ENCODE results near the gene PRG2.

PRG2 gene

GRCh38 chr11:57377107-57377506 lies 13.3 kb downstream of the PRG2 start:
- no peaks in the 10 kb centered on the region for H3K36me3 ChIP-seq (replicated peaks)
- no peaks in the 10 kb centered on the region for H3K27me3 ChIP-seq (ENCODE audit: low read depth)
- no peaks in the 10 kb centered on the region for H3K4me1 ChIP-seq
- in situ Hi-C loops (cut with MboI; ENCODE audit: low sequenced_read_pairs) = no loop called here
- no peaks in the 10 kb centered on the region for H3K9me3 ChIP-seq
- DNase-seq (ENCODE audit: low spot score in 2 of 2) = no peak
- no peak overlapping the region for H3K4me3 ChIP-seq

DNA sequence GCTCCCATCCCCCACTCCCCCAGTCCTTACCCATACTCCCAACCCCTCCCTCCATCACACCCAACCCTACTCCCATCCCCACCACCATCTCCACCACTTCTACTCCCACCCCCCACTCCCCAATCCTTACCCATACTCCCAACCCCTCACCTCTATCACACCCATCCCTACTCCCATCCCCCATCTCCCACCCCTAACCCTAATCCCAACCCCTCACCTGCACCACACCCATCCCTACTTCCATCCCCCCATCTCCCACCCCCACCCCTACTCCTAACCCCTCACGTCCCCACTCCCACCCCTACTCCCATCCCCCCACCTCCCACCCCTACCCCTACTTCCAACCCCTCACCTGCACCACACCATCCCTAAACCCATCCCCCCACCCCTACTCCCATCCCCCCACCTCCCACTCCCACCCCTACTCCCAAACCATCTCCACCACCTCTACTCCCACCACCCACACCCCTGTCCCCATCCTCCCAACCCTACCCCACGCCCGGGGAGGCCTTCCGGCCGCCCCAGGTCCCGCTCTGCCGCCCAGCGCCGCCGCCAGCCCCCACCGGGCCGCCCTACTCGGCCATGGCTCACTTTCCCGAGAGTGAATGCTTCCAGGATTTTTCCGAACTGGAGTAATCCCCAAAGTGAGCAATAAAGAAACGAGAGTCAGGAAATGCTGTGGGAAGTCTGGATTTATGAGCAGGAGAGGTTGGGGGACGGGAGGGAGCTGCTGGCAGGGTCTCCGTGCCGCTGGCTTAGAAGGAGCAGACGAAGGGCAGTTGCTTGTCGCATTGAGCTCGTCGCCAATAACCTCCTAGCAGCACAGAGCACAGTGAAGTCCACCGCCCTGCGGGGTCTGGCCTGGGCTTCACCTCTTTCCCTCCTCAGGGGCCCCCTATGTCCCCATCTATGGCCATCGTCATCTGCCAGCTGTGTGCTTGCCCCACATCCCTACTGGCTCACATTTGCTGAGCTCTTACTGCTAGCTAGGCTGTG lies 14.1 kb downstream of the PRG2 start:
- no peaks in the 10 kb centered on the region for H3K36me3 ChIP-seq (replicated peaks)
- H3K9me3 ChIP-seq = no peaks in the 10 kb centered on the region
- H3K4me3 ChIP-seq = no peak overlapping the region
- no peaks in the 10 kb centered on the region for H3K27me3 ChIP-seq (ENCODE audit: low read depth)
- no peak for DNase-seq (ENCODE audit: low spot score in 2 of 2)
- in situ Hi-C loops (cut with MboI; ENCODE audit: low sequenced_read_pairs) = no loop called here
- no peaks in the 10 kb centered on the region for H3K4me1 ChIP-seq

DNA sequence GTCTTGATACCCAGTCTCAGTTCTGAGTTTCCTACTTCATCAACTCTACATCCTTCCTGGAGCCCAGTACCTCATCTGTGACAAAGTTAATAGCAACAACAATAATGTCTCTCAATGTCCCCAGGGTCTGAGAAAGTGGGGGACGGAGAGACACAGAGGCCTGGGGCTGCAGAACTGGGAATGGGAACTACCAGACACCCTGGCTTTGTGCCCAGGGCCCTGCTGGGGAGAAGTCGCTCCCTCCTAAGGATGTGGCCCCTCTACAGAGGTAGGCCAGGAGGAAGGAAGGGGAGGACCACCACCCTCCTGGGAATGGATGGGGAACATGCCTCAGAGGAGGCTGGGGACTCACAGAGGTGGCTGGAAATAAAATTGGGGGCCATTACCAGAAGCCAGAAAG lies 15.0 kb downstream of the PRG2 start:
- Histone ChIP-seq H3K4me1 (no peaks in the 10 kb centered on the region), H3K27me3 (ENCODE audit: low read depth) (no peaks in the 10 kb centered on the region), H3K36me3 (replicated peaks) (no peaks in the 10 kb centered on the region), H3K9me3 (no peaks in the 10 kb centered on the region), H3K4me3 (no peak overlapping the region)
- in situ Hi-C loops (cut with MboI; ENCODE audit: low sequenced_read_pairs) = no loop called here
- DNase-seq (ENCODE audit: low spot score in 2 of 2) = no peak

DNA sequence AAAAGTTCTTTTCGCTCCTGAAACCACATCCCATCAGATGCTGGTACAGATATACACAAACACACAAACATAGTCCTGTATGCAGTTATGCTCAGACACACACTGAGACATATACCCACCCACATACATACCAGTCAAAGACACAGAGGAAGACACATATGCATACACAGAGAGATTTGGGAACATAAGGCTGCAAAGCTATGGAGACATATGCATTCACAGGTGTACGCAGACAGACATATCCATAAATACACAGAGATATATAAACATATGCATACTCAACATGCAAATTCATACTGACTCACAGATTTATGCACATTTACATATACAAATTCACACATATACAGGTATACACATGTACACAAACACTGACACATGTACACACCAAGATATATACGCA lies 15.5 kb downstream of the PRG2 start:
- DNase-seq (ENCODE audit: low spot score in 2 of 2) = no peak
- in situ Hi-C loops (cut with MboI; ENCODE audit: low sequenced_read_pairs) = loop anchor here (25.0 kb wide), 1 partner anchor 1137 kb away; the partner anchor contains the start of gene OR5B21
- Histone ChIP-seq H3K27me3 (ENCODE audit: low read depth) (no peaks in the 10 kb centered on the region), H3K9me3 (no peaks in the 10 kb centered on the region), H3K4me1 (no peaks in the 10 kb centered on the region), H3K36me3 (replicated peaks) (no peaks in the 10 kb centered on the region), H3K4me3 (no peak overlapping the region)

DNA sequence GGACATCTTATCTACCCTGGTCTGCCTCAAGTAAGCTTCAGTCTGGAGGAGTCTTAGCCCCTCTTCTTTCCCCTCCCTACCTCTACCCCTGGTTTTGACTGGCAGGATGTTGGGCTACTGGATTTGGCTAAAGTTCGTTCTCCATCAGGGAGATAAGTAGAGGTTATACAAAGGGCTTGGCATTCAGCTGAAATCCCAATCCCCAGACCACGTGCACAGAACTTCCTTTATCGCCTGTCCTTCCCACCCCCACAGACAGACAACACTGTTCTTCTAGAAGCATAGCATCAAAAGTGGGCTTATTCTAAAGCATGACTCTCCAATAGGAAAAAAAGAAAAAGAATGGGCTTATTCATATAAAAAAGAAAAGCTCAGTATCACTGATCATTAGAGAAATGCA lies 17.3 kb downstream of the PRG2 start:
- in situ Hi-C loops (cut with MboI; ENCODE audit: low sequenced_read_pairs) = loop anchor here (25.0 kb wide), 1 partner anchor 1139 kb away; the partner anchor contains the start of gene OR5B21
- no peaks in the 10 kb centered on the region for H3K27me3 ChIP-seq (ENCODE audit: low read depth)
- no peaks in the 10 kb centered on the region for H3K4me1 ChIP-seq
- H3K9me3 ChIP-seq = no peaks in the 10 kb centered on the region
- no peak for DNase-seq (ENCODE audit: low spot score in 2 of 2)
- H3K36me3 ChIP-seq (replicated peaks) = no peaks in the 10 kb centered on the region
- H3K4me3 ChIP-seq = no peak overlapping the region

GRCh38 chr11:57370941-57371340 lies 19.5 kb downstream of the PRG2 start:
- H3K36me3 ChIP-seq (replicated peaks) = no peaks in the 10 kb centered on the region
- no peaks in the 10 kb centered on the region for H3K4me1 ChIP-seq
- H3K27me3 ChIP-seq (ENCODE audit: low read depth) = no peaks in the 10 kb centered on the region
- no peak overlapping the region for H3K4me3 ChIP-seq
- in situ Hi-C loops (cut with MboI; ENCODE audit: low sequenced_read_pairs) = loop anchor here (25.0 kb wide), 1 partner anchor 1141 kb away; the partner anchor contains the start of gene OR5B21
- no peaks in the 10 kb centered on the region for H3K9me3 ChIP-seq
- DNase-seq (ENCODE audit: low spot score in 2 of 2) = no peak

DNA sequence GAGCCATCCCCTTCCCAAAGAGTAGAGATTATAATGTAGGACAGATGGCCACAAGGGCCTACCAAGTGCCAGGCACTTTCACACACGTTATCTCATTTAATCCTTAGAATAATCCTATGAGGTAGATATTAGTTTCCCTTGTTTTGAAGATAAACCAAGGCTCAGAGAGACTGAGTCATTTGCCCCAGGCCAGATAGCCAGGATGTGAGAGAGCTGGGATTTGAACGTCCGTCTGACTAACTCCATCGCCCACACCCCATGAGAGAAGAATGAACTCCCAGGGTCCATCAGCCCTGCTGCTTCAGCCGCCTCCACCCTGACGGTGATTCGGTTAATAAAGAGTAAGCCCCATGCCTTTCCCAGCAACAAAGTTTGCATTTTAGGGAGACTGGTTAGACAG lies 20.2 kb downstream of the PRG2 start:
- in situ Hi-C loops (cut with MboI; ENCODE audit: low sequenced_read_pairs) = loop anchor here (25.0 kb wide), 1 partner anchor 1142 kb away; the partner anchor contains the start of gene OR5B21
- no peak for DNase-seq (ENCODE audit: low spot score in 2 of 2)
- H3K4me3 ChIP-seq = no peak overlapping the region
- no peaks in the 10 kb centered on the region for H3K9me3 ChIP-seq
- no peaks in the 10 kb centered on the region for H3K27me3 ChIP-seq (ENCODE audit: low read depth)
- H3K4me1 ChIP-seq = no peaks in the 10 kb centered on the region
- no peaks in the 10 kb centered on the region for H3K36me3 ChIP-seq (replicated peaks)

GRCh38 chr11:57368845-57369232 lies 21.6 kb downstream of the PRG2 start:
- DNase-seq (ENCODE audit: low spot score in 2 of 2) = no peak
- H3K36me3 ChIP-seq (replicated peaks) = no peaks in the 10 kb centered on the region
- in situ Hi-C loops (cut with MboI; ENCODE audit: low sequenced_read_pairs) = loop anchor here (25.0 kb wide), 1 partner anchor 1143 kb away; the partner anchor contains the start of gene OR5B21
- H3K27me3 ChIP-seq (ENCODE audit: low read depth) = no peaks in the 10 kb centered on the region
- no peak overlapping the region for H3K4me3 ChIP-seq
- H3K9me3 ChIP-seq = no peaks in the 10 kb centered on the region
- H3K4me1 ChIP-seq = no peaks in the 10 kb centered on the region

- Histone ChIP-seq H3K9me3 (no peaks in the 10 kb centered on the region), H3K4me3 (no peak overlapping the region), H3K4me1 (no peaks in the 10 kb centered on the region), H3K27me3 (ENCODE audit: low read depth) (no peaks in the 10 kb centered on the region), H3K36me3 (replicated peaks) (no peaks in the 10 kb centered on the region)
- in situ Hi-C loops (cut with MboI; ENCODE audit: low sequenced_read_pairs) = loop anchor here (25.0 kb wide), 1 partner anchor 1144 kb away; the partner anchor contains the start of gene OR5B21
- DNase-seq (ENCODE audit: low spot score in 2 of 2) = no peak
Observed at GRCh38 chr11:57368106-57368844, 22.2 kb downstream of the PRG2 start.

DNA sequence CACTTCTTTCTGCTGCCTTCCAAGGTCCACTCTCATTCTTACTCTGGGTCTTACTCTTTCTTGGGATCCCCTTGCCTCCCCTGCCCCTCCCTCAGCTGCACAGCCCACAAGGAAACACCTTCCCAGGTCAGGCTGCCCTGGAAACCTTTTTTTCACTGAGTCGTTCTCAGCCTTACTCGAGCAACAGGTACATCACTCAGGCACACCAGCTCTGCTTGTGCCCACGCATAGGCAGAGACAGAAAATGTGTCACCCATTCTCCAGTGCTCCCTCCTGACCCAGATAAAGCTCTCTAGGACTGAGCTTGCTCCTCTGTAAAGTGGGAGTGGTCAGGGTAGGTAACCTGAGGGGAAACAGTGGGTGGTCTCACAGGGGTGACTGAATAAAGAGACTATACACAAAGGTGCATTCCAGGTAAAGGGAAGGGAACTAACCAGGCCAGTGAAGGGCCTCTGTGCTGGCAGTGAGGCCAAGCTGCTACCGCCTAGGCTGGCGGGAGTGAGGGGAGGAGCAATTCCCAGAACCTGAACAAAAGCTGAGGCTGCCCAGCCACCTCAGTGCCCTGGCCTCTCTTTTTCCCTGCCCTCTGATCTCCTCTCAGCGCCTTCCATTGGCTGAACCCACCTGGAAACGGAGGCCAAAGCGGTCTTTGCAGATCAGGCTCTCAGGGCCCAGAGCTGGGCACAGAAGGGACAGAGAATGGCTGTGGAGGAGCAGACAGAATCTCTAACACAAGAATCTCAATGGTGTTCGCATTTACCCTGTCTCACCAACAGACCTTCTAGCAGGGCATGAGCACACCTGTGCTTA lies 25.4 kb downstream of the PRG2 start:
- no peaks in the 10 kb centered on the region for H3K9me3 ChIP-seq
- no peaks in the 10 kb centered on the region for H3K4me1 ChIP-seq
- in situ Hi-C loops (cut with MboI; ENCODE audit: low sequenced_read_pairs) = loop anchor here (25.0 kb wide), 1 partner anchor 1147 kb away; the partner anchor contains the start of gene OR5B21
- DNase-seq (ENCODE audit: low spot score in 2 of 2) = no peak
- H3K36me3 ChIP-seq (replicated peaks) = no peaks in the 10 kb centered on the region
- no peak overlapping the region for H3K4me3 ChIP-seq
- no peaks in the 10 kb centered on the region; the same call in 1 of the 2 replicates for H3K27me3 ChIP-seq (ENCODE audit: low read depth)

- H3K27me3 ChIP-seq (ENCODE audit: low read depth) = no peaks in the 10 kb centered on the region; the same call in 1 of the 2 replicates
- no peak for DNase-seq (ENCODE audit: low spot score in 2 of 2)
- H3K36me3 ChIP-seq (replicated peaks) = no peaks in the 10 kb centered on the region
- H3K4me3 ChIP-seq = no peak overlapping the region
- no peaks in the 10 kb centered on the region for H3K4me1 ChIP-seq
- no peaks in the 10 kb centered on the region for H3K9me3 ChIP-seq
- in situ Hi-C loops (cut with MboI; ENCODE audit: low sequenced_read_pairs) = loop anchor here (25.0 kb wide), 1 partner anchor 1149 kb away; the partner anchor contains the start of gene OR5B21
Observed at GRCh38 chr11:57363131-57364080, 27.0 kb downstream of the PRG2 start.

- in situ Hi-C loops (cut with MboI; ENCODE audit: low sequenced_read_pairs) = loop anchor here (25.0 kb wide), 1 partner anchor 1150 kb away; the partner anchor contains the start of gene OR5B21
- Histone ChIP-seq H3K9me3 (no peaks in the 10 kb centered on the region), H3K4me1 (no peaks in the 10 kb centered on the region), H3K27me3 (ENCODE audit: low read depth) (no peaks in the 10 kb centered on the region; the same call in 1 of the 2 replicates), H3K36me3 (replicated peaks) (no peaks in the 10 kb centered on the region), H3K4me3 (no peak overlapping the region)
- DNase-seq (ENCODE audit: low spot score in 2 of 2) = no peak
Observed at GRCh38 chr11:57361926-57362325, 28.5 kb downstream of the PRG2 start.
